Neural cell (in vitro differentiated cells): ENCODE measurements around the gene ALOX5.

Experiments used
- EZH2 ChIP-seq: fragments of 200-600, 300-800 bp; shearing (Covaris generic), sonication (generic); IDR thresholded peaks from 2 replicates; pipeline ENCODE4 v1.6.1; 2014; ENCODE audit warnings: antibody characterized with exemption, low read length, borderline replicate concordance, mild to moderate bottlenecking; ENCODE audit not compliant: insufficient read depth, poor library complexity, severe bottlenecking
- MXI1 ChIP-seq: fragments of 450-650 bp; conservative IDR thresholded peaks from 2 replicates; pipeline ENCODE4 v1.6.1; 2014; ENCODE audit warnings: antibody characterized with exemption, mild to moderate bottlenecking; ENCODE audit not compliant: poor library complexity, severe bottlenecking
- POLR2AphosphoS5 ChIP-seq: IDR thresholded peaks from 2 replicates; pipeline ENCODE4 v1.6.1; 2012
- TAF1 ChIP-seq: IDR thresholded peaks from 2 replicates; pipeline ENCODE4 v1.6.1; 2012; ENCODE audit warnings: low read depth
- TF ChIP-seq, protein P1 (sequence below): fragments of 450-650 bp; IDR thresholded peaks from 2 replicates; pipeline ENCODE4 v1.5.1; 2014; ENCODE audit warnings: antibody characterized with exemption, mild to moderate bottlenecking, moderate library complexity; ENCODE audit not compliant: poor library complexity, severe bottlenecking
- TF ChIP-seq, protein P2 (sequence below): IDR thresholded peaks from 2 replicates; pipeline ENCODE4 v1.6.1; 2012; ENCODE audit warnings: borderline replicate concordance

DNA sequence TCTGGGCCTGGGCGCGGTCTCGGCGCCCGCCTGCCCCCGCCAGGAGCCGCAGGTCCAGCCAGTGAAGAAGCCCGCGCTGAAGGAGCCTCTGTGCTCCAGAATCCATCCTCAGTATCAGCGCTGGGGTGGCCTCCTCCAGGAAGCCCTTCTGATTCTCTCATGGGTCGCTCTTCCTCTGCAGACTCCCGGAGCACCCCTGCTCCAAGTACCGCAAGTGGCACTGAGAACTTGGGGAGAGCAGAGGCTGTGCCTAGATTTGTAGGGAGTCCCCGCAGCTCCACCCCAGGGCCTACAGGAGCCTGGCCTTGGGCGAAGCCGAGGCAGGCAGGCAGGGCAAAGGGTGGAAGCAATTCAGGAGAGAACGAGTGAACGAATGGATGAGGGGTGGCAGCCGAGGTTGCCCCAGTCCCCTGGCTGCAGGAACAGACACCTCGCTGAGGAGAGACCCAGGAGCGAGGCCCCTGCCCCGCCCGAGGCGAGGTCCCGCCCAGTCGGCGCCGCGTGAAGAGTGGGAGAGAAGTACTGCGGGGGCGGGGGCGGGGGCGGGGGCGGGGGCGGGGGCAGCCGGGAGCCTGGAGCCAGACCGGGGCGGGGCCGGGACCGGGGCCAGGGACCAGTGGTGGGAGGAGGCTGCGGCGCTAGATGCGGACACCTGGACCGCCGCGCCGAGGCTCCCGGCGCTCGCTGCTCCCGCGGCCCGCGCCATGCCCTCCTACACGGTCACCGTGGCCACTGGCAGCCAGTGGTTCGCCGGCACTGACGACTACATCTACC is at the start of gene ALOX5:
- TF ChIP-seq, protein P1, sequence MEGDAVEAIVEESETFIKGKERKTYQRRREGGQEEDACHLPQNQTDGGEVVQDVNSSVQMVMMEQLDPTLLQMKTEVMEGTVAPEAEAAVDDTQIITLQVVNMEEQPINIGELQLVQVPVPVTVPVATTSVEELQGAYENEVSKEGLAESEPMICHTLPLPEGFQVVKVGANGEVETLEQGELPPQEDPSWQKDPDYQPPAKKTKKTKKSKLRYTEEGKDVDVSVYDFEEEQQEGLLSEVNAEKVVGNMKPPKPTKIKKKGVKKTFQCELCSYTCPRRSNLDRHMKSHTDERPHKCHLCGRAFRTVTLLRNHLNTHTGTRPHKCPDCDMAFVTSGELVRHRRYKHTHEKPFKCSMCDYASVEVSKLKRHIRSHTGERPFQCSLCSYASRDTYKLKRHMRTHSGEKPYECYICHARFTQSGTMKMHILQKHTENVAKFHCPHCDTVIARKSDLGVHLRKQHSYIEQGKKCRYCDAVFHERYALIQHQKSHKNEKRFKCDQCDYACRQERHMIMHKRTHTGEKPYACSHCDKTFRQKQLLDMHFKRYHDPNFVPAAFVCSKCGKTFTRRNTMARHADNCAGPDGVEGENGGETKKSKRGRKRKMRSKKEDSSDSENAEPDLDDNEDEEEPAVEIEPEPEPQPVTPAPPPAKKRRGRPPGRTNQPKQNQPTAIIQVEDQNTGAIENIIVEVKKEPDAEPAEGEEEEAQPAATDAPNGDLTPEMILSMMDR: no peak
- TF ChIP-seq POLR2AphosphoS5: no peak
- TF ChIP-seq, protein P2, sequence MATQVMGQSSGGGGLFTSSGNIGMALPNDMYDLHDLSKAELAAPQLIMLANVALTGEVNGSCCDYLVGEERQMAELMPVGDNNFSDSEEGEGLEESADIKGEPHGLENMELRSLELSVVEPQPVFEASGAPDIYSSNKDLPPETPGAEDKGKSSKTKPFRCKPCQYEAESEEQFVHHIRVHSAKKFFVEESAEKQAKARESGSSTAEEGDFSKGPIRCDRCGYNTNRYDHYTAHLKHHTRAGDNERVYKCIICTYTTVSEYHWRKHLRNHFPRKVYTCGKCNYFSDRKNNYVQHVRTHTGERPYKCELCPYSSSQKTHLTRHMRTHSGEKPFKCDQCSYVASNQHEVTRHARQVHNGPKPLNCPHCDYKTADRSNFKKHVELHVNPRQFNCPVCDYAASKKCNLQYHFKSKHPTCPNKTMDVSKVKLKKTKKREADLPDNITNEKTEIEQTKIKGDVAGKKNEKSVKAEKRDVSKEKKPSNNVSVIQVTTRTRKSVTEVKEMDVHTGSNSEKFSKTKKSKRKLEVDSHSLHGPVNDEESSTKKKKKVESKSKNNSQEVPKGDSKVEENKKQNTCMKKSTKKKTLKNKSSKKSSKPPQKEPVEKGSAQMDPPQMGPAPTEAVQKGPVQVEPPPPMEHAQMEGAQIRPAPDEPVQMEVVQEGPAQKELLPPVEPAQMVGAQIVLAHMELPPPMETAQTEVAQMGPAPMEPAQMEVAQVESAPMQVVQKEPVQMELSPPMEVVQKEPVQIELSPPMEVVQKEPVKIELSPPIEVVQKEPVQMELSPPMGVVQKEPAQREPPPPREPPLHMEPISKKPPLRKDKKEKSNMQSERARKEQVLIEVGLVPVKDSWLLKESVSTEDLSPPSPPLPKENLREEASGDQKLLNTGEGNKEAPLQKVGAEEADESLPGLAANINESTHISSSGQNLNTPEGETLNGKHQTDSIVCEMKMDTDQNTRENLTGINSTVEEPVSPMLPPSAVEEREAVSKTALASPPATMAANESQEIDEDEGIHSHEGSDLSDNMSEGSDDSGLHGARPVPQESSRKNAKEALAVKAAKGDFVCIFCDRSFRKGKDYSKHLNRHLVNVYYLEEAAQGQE: no peak
- no peak for TF ChIP-seq EZH2
- no peak for TF ChIP-seq TAF1
- no peak for TF ChIP-seq MXI1
